ENCODE data around the gene CEP104. TPM values are rescaled to one million over a fixed set of nuclear protein-coding genes. Genes with fewer than 3 reads are reported as not detected.

The CEP104 gene
- polyA plus RNA-seq, 1 donor (not counting 4 experiments of a cell fraction or from before 2014, with no cell fraction given) = 35.7 TPM

DNA sequence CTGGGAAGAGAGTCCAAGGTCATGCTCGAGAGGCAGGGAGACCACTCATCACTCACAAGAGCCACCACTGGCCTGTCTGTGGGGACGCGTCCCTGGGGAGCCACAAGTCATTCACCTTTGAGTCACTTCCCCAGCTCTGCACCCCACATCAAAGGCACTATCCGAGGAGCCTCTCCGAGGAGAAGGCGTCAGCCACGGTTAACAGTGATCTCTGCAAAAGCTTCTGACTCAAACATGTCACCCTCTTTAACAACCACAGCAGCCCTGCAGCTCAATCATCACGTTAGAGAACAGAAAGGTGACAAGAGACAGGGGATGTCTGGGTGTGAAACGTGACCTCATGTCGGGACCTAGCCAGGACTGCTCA is 69.7 kb downstream of the CEP104 start:
- H2AFZ ChIP-seq (ENCODE audit: control insufficient read depth, low read length) = no peak overlapping the region
- peaks cover 9% of the 10 kb centered on the region for H4K20me1 ChIP-seq (ENCODE audit: control insufficient read depth, extremely low read depth, insufficient read depth, low read length)
- TF ChIP-seq, protein P1, sequence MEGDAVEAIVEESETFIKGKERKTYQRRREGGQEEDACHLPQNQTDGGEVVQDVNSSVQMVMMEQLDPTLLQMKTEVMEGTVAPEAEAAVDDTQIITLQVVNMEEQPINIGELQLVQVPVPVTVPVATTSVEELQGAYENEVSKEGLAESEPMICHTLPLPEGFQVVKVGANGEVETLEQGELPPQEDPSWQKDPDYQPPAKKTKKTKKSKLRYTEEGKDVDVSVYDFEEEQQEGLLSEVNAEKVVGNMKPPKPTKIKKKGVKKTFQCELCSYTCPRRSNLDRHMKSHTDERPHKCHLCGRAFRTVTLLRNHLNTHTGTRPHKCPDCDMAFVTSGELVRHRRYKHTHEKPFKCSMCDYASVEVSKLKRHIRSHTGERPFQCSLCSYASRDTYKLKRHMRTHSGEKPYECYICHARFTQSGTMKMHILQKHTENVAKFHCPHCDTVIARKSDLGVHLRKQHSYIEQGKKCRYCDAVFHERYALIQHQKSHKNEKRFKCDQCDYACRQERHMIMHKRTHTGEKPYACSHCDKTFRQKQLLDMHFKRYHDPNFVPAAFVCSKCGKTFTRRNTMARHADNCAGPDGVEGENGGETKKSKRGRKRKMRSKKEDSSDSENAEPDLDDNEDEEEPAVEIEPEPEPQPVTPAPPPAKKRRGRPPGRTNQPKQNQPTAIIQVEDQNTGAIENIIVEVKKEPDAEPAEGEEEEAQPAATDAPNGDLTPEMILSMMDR (optimal IDR thresholded peaks at IDR 0.05 in 1 of 3, IDR thresholded peaks at IDR 0.05 in 1 of 3, conservative IDR thresholded peaks at IDR 0.05 in 1 of 3; ENCODE audit: extremely low read depth in 1 of 3, insufficient read depth in 2 of 3, low read length in 3 of 3) = no peak
- no peak for TF ChIP-seq EZH2 (IDR thresholded peaks at IDR 0.05; ENCODE audit: low read length)
- no peak overlapping the region for H3K27ac ChIP-seq (ENCODE audit: control insufficient read depth, insufficient read depth, low read length)
- no peaks in the 10 kb centered on the region for H3K9me1 ChIP-seq (ENCODE audit: control insufficient read depth, extremely low read depth, insufficient read depth, low read length)
- peaks cover 6% of the 10 kb centered on the region for H3K4me1 ChIP-seq (ENCODE audit: control insufficient read depth, extremely low read depth, insufficient read depth, low read length)
- FAIRE-seq = no peak
- peaks cover 54% of the 10 kb centered on the region for H3K79me2 ChIP-seq (ENCODE audit: control insufficient read depth, insufficient read depth, low read length)
- H3K9me3 ChIP-seq (ENCODE audit: control insufficient read depth, low read depth, low read length) = no peaks in the 10 kb centered on the region
- no peak overlapping the region for H3K9ac ChIP-seq (ENCODE audit: control insufficient read depth, extremely low read depth, insufficient read depth, low read length)
- H3K36me3 ChIP-seq (ENCODE audit: control insufficient read depth in 2 of 2, extremely low read depth in 1 of 2, insufficient read depth in 2 of 2, low read length in 2 of 2) = peaks cover 27 to 35% of the 10 kb centered on the region in 2 experiments
- no peak overlapping the region for H3K4me2 ChIP-seq (ENCODE audit: control insufficient read depth, extremely low read depth, insufficient read depth, low read depth, low read length)
- dilution Hi-C loops (cut with MboI; ENCODE audit: extremely low pct_ligation_motif_present, low sequenced_read_pairs) = no loop called here
- no peaks in the 10 kb centered on the region for H3K27me3 ChIP-seq (ENCODE audit: control insufficient read depth, extremely low read depth, insufficient read depth, low read length)
- DNase-seq (ENCODE audit: low read depth, low spot score) = no peak
- no peak overlapping the region for H3K4me3 ChIP-seq (ENCODE audit: control insufficient read depth in 2 of 3, extremely low read depth in 1 of 3, insufficient read depth in 2 of 3, low read depth in 1 of 3, low read length in 3 of 3)

DNA sequence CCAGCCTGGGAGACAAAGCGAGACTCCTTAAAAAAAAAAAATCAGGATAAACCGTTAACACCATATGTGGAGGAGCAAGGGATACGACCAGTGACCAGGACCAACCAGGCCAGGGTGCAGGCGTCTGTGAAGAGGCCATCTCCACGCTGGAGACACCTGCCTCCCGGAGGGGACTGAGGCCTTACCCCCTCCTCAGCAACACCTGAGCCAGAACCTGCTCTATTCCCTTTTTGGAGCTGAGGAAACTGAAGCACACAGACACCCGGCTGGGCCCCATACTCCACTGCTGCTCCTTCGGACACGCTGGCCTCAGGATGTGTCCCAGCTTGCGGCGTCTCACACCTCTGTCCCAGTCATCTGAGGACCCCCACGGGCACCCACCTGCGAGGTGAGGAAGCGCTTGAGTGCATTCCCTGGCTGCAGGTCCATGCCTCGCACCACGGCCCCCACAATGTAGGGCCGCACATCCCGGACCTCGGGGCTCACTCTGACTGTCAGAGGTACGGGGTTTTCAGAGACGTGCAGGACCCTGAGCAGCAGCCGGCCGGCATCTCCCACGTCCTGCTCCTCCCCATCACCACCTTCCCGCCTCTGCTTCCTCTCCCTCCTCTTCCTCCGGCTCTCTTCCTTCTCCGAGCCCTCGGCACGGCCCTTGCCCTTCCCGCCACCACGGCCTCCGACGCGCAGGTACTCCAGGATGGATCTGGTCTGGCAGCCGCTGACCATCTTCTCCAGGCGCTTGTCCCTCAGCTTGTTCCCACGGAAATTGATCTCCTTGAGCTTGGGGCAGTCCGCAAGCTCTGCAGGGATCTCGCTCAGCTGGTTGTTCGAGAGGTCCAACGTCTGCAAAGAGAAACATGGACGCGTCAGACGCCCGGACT is 70.3 kb downstream of the CEP104 start:
- H3K4me1 ChIP-seq (ENCODE audit: control insufficient read depth, extremely low read depth, insufficient read depth, low read length) = peaks cover 6% of the 10 kb centered on the region

More for the DNA sequence above, 70.3 kb downstream of the CEP104 start:
- H3K9ac ChIP-seq (ENCODE audit: control insufficient read depth, extremely low read depth, insufficient read depth, low read length) = no peak overlapping the region
- no peak overlapping the region for H3K4me3 ChIP-seq (ENCODE audit: control insufficient read depth in 2 of 3, extremely low read depth in 1 of 3, insufficient read depth in 2 of 3, low read depth in 1 of 3, low read length in 3 of 3)
- H3K9me1 ChIP-seq (ENCODE audit: control insufficient read depth, extremely low read depth, insufficient read depth, low read length) = no peaks in the 10 kb centered on the region
- TF ChIP-seq EZH2 (IDR thresholded peaks at IDR 0.05; ENCODE audit: low read length) = no peak
- TF ChIP-seq, protein P1 (optimal IDR thresholded peaks at IDR 0.05 in 1 of 3, IDR thresholded peaks at IDR 0.05 in 1 of 3, conservative IDR thresholded peaks at IDR 0.05 in 1 of 3; ENCODE audit: extremely low read depth in 1 of 3, insufficient read depth in 2 of 3, low read length in 3 of 3) = no peak
- no peak overlapping the region for H3K4me2 ChIP-seq (ENCODE audit: control insufficient read depth, extremely low read depth, insufficient read depth, low read depth, low read length)
- no peak for DNase-seq (ENCODE audit: low read depth, low spot score)
- peaks cover 48% of the 10 kb centered on the region for H3K79me2 ChIP-seq (ENCODE audit: control insufficient read depth, insufficient read depth, low read length)
- no peak overlapping the region for H2AFZ ChIP-seq (ENCODE audit: control insufficient read depth, low read length)
- H4K20me1 ChIP-seq (ENCODE audit: control insufficient read depth, extremely low read depth, insufficient read depth, low read length) = peaks cover 6% of the 10 kb centered on the region
- no peak overlapping the region for H3K27ac ChIP-seq (ENCODE audit: control insufficient read depth, insufficient read depth, low read length)
- no peaks in the 10 kb centered on the region for H3K9me3 ChIP-seq (ENCODE audit: control insufficient read depth, low read depth, low read length)
- no peak for FAIRE-seq
- H3K36me3 ChIP-seq (ENCODE audit: control insufficient read depth in 2 of 2, extremely low read depth in 1 of 2, insufficient read depth in 2 of 2, low read length in 2 of 2) = peaks cover 32 to 39% of the 10 kb centered on the region in 2 experiments
- dilution Hi-C loops (cut with MboI; ENCODE audit: extremely low pct_ligation_motif_present, low sequenced_read_pairs) = no loop called here
- H3K27me3 ChIP-seq (ENCODE audit: control insufficient read depth, extremely low read depth, insufficient read depth, low read length) = no peaks in the 10 kb centered on the region

Data from keratinocyte (primary cell).